ENCODE data around the gene PDE3A.

DNA sequence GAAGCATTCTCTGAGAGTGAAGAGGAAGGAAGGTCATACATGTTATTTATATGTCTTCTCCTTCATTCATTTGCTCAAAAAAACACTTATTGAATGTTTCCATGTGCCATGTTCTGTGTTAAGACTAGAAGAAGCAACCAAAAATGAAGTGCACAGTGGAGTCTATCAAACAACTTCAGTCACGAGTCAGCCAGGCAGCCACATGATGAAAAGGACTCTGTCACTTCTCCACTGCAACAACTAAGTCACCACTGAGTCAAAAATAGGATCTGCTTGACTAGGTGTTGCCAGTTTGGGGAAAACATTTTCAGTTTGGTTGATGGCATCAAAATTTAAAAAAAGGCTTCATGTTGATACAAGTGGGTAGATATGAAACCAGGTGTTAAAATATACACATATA is 142.5 kb downstream of the PDE3A start:
- TF ChIP-seq, protein P1, sequence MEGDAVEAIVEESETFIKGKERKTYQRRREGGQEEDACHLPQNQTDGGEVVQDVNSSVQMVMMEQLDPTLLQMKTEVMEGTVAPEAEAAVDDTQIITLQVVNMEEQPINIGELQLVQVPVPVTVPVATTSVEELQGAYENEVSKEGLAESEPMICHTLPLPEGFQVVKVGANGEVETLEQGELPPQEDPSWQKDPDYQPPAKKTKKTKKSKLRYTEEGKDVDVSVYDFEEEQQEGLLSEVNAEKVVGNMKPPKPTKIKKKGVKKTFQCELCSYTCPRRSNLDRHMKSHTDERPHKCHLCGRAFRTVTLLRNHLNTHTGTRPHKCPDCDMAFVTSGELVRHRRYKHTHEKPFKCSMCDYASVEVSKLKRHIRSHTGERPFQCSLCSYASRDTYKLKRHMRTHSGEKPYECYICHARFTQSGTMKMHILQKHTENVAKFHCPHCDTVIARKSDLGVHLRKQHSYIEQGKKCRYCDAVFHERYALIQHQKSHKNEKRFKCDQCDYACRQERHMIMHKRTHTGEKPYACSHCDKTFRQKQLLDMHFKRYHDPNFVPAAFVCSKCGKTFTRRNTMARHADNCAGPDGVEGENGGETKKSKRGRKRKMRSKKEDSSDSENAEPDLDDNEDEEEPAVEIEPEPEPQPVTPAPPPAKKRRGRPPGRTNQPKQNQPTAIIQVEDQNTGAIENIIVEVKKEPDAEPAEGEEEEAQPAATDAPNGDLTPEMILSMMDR (IDR thresholded peaks at IDR 0.05): no peak
- TF ChIP-seq POLR2A (IDR thresholded peaks at IDR 0.05): no peak

Measured in breast epithelium (tissue), 3 donors.